GM23248 (cell line): ENCODE data around the gene SESN1. TPM values are rescaled to one million over a fixed set of nuclear protein-coding genes. Genes with fewer than 3 reads are reported as not detected.

Experiments
- DNase-seq: peaks from one replicate; pipeline ENCODE4 v3.0.0-alpha.2; 2015
- H2AFZ ChIP-seq: fragments of 200-600 bp; sonication (generic); 2 replicates; pipeline ENCODE4 v1.6.1; 2016; ENCODE audit warnings: antibody characterized with exemption
- H3F3A ChIP-seq: fragments of 200-600 bp; sonication (generic); 2 replicates; pipeline ENCODE4 v1.6.1; 2016; ENCODE audit warnings: mild to moderate bottlenecking, antibody characterized with exemption, mixed run types; ENCODE audit not compliant: insufficient read depth
- H3K27ac ChIP-seq: fragments of 200-600 bp; sonication (generic); 2 replicates; pipeline ENCODE4 v1.5.1; 2016; ENCODE audit warnings: mild to moderate bottlenecking
- H3K27me3 ChIP-seq: fragments of 200-600 bp; sonication (generic); replicated peaks from 2 replicates; pipeline ENCODE4 v1.6.1; 2016; ENCODE audit warnings: mild to moderate bottlenecking; ENCODE audit not compliant: insufficient read depth
- H3K36me3 ChIP-seq: fragments of 200-600 bp; sonication (generic); 2 replicates; pipeline ENCODE4 v1.6.1; 2016; ENCODE audit warnings: low read depth, mild to moderate bottlenecking
- H3K4me1 ChIP-seq: fragments of 200-600 bp; sonication (generic); 2 replicates; pipeline ENCODE4 v1.6.1; 2016; ENCODE audit warnings: mild to moderate bottlenecking; ENCODE audit not compliant: insufficient read depth
- H3K4me2 ChIP-seq: fragments of 200-600 bp; sonication (generic); one replicate; pipeline ENCODE4 v1.6.1; 2016; ENCODE audit warnings: mild to moderate bottlenecking; ENCODE audit not compliant: unreplicated experiment
- H3K4me3 ChIP-seq: fragments of 200-600 bp; sonication (generic); 2 replicates; pipeline ENCODE4 v1.5.1; 2016; ENCODE audit warnings: mild to moderate bottlenecking
- H3K79me2 ChIP-seq: fragments of 200-600 bp; sonication (generic); 2 replicates; pipeline ENCODE4 v1.6.1; 2016; ENCODE audit warnings: mild to moderate bottlenecking; ENCODE audit not compliant: insufficient read depth
- H3K9ac ChIP-seq: fragments of 200-600 bp; sonication (generic); 2 replicates; pipeline ENCODE4 v1.6.1; 2016; ENCODE audit warnings: mild to moderate bottlenecking
- H3K9me2 ChIP-seq: fragments of 200-600 bp; sonication (generic); 2 replicates; pipeline ENCODE4 v1.6.1; 2016; ENCODE audit warnings: mixed run types, mild to moderate bottlenecking, moderate library complexity; ENCODE audit not compliant: insufficient read depth
- H3K9me3 ChIP-seq: fragments of 200-600 bp; sonication (generic); one replicate; pipeline ENCODE4 v1.6.1; 2017; ENCODE audit warnings: low read depth
- H4K20me1 ChIP-seq: fragments of 200-600 bp; sonication (generic); 2 replicates; pipeline ENCODE4 v1.6.0; 2016; ENCODE audit not compliant: insufficient read depth
- EZH2 ChIP-seq: fragments of 200-600 bp; sonication (generic); IDR thresholded peaks from 2 replicates; pipeline ENCODE4 v1.6.1; 2018; ENCODE audit warnings: antibody characterized with exemption, mild to moderate bottlenecking; ENCODE audit not compliant: insufficient read depth, poor library complexity, severe bottlenecking
- EZH2phosphoT487 ChIP-seq: fragments of 200-600 bp; sonication (generic); IDR thresholded peaks from 2 replicates; pipeline ENCODE4 v1.6.1; 2018; ENCODE audit warnings: antibody characterized with exemption, moderate library complexity, mild to moderate bottlenecking, low read depth; ENCODE audit not compliant: insufficient read depth
- WGBS, 2 experiments: methylation state at CpG; one replicate each; pipeline ENCODE4 v1.1.6; 2015 to 2017; ENCODE audit warnings: low lambda C conversion rate in 2 of 2, low coverage in 1 of 2; ENCODE audit errors: missing lambda C conversion rate in 2 of 2; 5-methylcytosine and 5-hydroxymethylcytosine counted together
- in situ Hi-C: fragments of 300-500 bp; cut with MboI; formaldehyde crosslinking; loops from 2 replicates; pipeline ENCODE4 v1.15.0; 2020
- polyA plus RNA-seq: library from polyadenylated mRNA; unstranded; fragments of >200 nt; fragmentation: Nextera tagmentation; extraction: Ambion mirVana; gene quantifications from 2 replicates; pipeline ENCODE4 v1.2.1, GENCODE V29; 2016
- total RNA-seq: library from RNA; depleted of rRNA; stranded (reverse); fragments of >200 nt; shearing (Covaris generic); gene quantifications from 2 replicates; pipeline ENCODE4 v1.2.3, GENCODE V29; 2014

SESN1 gene
- total and polyA plus RNA-seq, 2 experiments from 2014 or later, result 14.2 to 17.6 TPM

DNA sequence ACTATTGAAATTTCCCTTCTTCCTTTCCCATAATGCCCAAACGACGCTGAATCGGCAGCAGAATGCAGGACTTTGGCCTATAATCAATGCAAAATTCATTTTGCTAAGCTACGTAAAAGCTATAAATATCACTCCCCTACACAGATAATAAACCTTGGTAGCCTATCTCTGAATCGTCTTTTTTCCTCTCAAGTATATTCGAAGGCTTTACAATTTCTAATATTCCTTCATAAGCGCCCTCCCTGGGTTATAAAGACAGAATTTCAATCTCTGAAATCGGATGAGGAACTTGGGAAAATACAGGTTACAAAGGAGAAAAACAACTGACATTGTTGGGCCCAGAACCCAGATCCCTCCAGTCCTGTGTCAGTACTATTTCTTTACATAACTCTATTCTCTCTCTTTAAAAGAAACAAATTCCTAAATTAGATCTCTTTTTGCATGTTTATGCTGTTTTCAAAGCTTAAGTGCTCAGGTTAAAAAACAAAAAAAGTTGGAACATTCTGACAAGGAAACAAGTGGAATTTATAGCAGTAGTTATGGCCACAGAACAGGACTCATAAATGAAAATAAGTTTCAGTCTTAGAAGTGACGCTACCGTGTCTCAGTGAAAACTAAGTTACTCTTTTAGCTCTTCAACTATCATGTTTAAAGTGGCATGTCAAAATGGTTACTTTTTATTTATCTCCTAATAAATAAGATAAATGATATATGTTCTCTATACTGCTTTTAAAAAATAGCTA is 84.5 kb downstream of the SESN1 start:
- no peak for TF ChIP-seq EZH2
- no peak for TF ChIP-seq EZH2phosphoT487
- DNase-seq, result no peak
- in situ Hi-C loops, result no loop called here

GRCh38 chr6:109009236-109009961 is 85.2 kb downstream of the SESN1 start:
- WGBS, 2 experiments, result 1 to 4% methylated on average over 29 to 69 of the region's 80 CpGs
- H3K9me3 ChIP-seq, result no peaks in the 10 kb centered on the region
- H4K20me1 ChIP-seq, result no peaks in the 10 kb centered on the region
- H3K36me3 ChIP-seq, result no peaks in the 10 kb centered on the region
- no peaks in the 10 kb centered on the region for H3K27me3 ChIP-seq
- peak; percentile 98 for DNase-seq
- in situ Hi-C loops, result no loop called here
- H3K9me2 ChIP-seq, result no peaks in the 10 kb centered on the region
- TF ChIP-seq EZH2, result no peak
- TF ChIP-seq EZH2phosphoT487, result no peak
- peak overlapping the region; percentile 92 for H2AFZ ChIP-seq
- peaks cover 47% of the 10 kb centered on the region for H3K79me2 ChIP-seq
- H3K4me1 ChIP-seq, result peaks cover 25% of the 10 kb centered on the region
- peak overlapping the region; percentile 92 for H3K4me2 ChIP-seq
- no peaks in the 10 kb centered on the region; the same call in 1 of the 2 replicates for H3F3A ChIP-seq
- peak overlapping the region; percentile 96 for H3K9ac ChIP-seq
- peak overlapping the region; percentile 87 for H3K27ac ChIP-seq
- peak overlapping the region; percentile 81 for H3K4me3 ChIP-seq

More for the DNA sequence above, 84.5 kb downstream of the SESN1 start:
- WGBS, 2 experiments, result 15 to 18% methylated on average over 10 of the region's 10 CpGs
- H3K27ac ChIP-seq, result peak overlapping the region; percentile 87
- no peaks in the 10 kb centered on the region; the same call in 1 of the 2 replicates for H3F3A ChIP-seq
- no peaks in the 10 kb centered on the region for H3K36me3 ChIP-seq
- peaks cover 40% of the 10 kb centered on the region for H3K79me2 ChIP-seq
- no peaks in the 10 kb centered on the region for H3K9me3 ChIP-seq
- H4K20me1 ChIP-seq, result no peaks in the 10 kb centered on the region
- H3K27me3 ChIP-seq, result no peaks in the 10 kb centered on the region
- H3K9ac ChIP-seq, result peak overlapping the region; percentile 96
- H3K9me2 ChIP-seq, result no peaks in the 10 kb centered on the region
- H3K4me1 ChIP-seq, result peaks cover 25% of the 10 kb centered on the region
- H2AFZ ChIP-seq, result peak overlapping the region; percentile 92
- peak overlapping the region; percentile 92 for H3K4me2 ChIP-seq
- H3K4me3 ChIP-seq, result peak overlapping the region; percentile 81

DNA sequence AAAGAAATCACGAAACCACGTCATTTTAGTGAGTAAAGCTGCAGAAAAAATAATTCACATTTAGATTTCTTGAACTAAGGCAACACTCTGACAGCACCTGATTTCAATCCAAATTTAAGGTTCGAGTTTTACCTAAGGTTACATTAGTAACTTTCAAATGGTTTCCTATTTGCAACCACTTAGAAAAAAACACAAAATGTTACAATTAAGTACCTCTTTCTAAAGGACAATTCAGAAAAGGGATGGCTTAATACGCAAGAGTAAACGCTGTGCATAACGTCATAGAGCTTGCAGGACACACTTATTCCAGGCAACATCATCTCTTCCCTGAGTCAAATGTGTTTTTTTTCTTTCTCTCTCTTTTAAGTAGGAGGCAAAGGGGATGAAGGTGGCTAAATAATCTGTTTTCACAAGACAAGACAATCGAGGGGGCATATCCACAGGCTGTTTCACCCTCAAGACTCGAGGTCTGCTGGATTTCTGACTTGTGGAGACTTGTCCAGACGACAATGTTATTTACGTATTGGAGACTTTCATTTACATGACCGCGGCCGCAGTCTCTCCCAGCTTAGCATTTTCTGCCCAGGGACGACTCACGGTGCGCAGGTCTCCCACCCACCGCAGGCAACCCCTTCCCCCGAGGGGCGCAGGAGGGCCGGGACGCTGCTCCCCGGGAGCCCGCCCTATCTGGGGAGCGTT is 86.0 kb downstream of the SESN1 start:
- Histone ChIP-seq H4K20me1 (no peaks in the 10 kb centered on the region), H3K9me3 (no peaks in the 10 kb centered on the region), H3F3A (no peaks in the 10 kb centered on the region; the same call in 1 of the 2 replicates), H3K36me3 (no peaks in the 10 kb centered on the region), H3K9ac (peak overlapping the region; percentile 96), H3K27me3 (no peaks in the 10 kb centered on the region), H3K4me3 (peak overlapping the region; percentile 81), H3K79me2 (peaks cover 54% of the 10 kb centered on the region), H3K9me2 (no peaks in the 10 kb centered on the region), H3K4me2 (peak overlapping the region; percentile 92), H3K27ac (peak overlapping the region; percentile 87), H2AFZ (peak overlapping the region; percentile 90), H3K4me1 (peaks cover 25% of the 10 kb centered on the region)
- TF ChIP-seq EZH2, result no peak
- TF ChIP-seq EZH2phosphoT487, result no peak
- in situ Hi-C loops, result no loop called here
- 4 to 5% methylated on average over 22 to 24 of the region's 24 CpGs for WGBS, 2 experiments
- DNase-seq, result peak; percentile 83

GRCh38 chr6:109008054-109008453 is 86.6 kb downstream of the SESN1 start:
- H3K27me3 ChIP-seq, result no peaks in the 10 kb centered on the region
- H3K79me2 ChIP-seq, result peaks cover 57% of the 10 kb centered on the region
- peak overlapping the region; percentile 90 for H2AFZ ChIP-seq
- peak overlapping the region; percentile 81 for H3K4me3 ChIP-seq
- H3K9me3 ChIP-seq, result no peaks in the 10 kb centered on the region
- WGBS, 2 experiments, result 55 to 59% methylated on average over 4 of the region's 4 CpGs
- H3K36me3 ChIP-seq, result no peaks in the 10 kb centered on the region
- in situ Hi-C loops, result no loop called here
- H3K4me2 ChIP-seq, result peak overlapping the region; percentile 92
- peak overlapping the region; percentile 96 for H3K9ac ChIP-seq
- H4K20me1 ChIP-seq, result no peaks in the 10 kb centered on the region
- H3K27ac ChIP-seq, result peak overlapping the region; percentile 87
- H3K9me2 ChIP-seq, result no peaks in the 10 kb centered on the region
- H3K4me1 ChIP-seq, result peaks cover 25% of the 10 kb centered on the region
- TF ChIP-seq EZH2phosphoT487, result no peak
- TF ChIP-seq EZH2, result no peak
- H3F3A ChIP-seq, result no peaks in the 10 kb centered on the region; the same call in 1 of the 2 replicates
- DNase-seq, result no peak
